SK-N-SH treated with all-trans-retinoic acid at 6 μM for 48 hours (cell line): Measurements from ENCODE around the gene IL9.

ENCODE experiments used
- ATAC-seq: fragments of 200-7000 bp; cut with Tn5 transposase; 3 replicates; pipeline ENCODE4 v1.9.1; 2020; ENCODE audit warnings: mild to moderate bottlenecking, moderate library complexity
- BACH2 ChIP-seq: fragments of 250-450 bp; sonication (Bioruptor Pico); IDR thresholded peaks from 2 replicates; pipeline ENCODE4 v1.9.0; 2021; ENCODE audit warnings: mild to moderate bottlenecking, borderline replicate concordance
- CSRNP3 ChIP-seq: fragments of 250-450 bp; sonication (Bioruptor Pico); IDR thresholded peaks from 2 replicates; pipeline ENCODE4 v1.5.1; 2021; ENCODE audit warnings: mild to moderate bottlenecking, moderate library complexity
- ESRRG ChIP-seq: fragments of 250-450 bp; sonication (Bioruptor Pico); IDR thresholded peaks from 2 replicates; pipeline ENCODE4 v1.6.1; 2021; ENCODE audit warnings: mild to moderate bottlenecking
- GLIS3 ChIP-seq: fragments of 250-450 bp; sonication (Bioruptor Pico); IDR thresholded peaks from 2 replicates; pipeline ENCODE4 v1.5.0; 2020; ENCODE audit warnings: mild to moderate bottlenecking, moderate library complexity
- ISL1 ChIP-seq: fragments of 250-450 bp; sonication (Bioruptor Pico); IDR thresholded peaks from 2 replicates; pipeline ENCODE4 v2.1.2; 2022; ENCODE audit warnings: mild to moderate bottlenecking, moderate library complexity
- OSR1 ChIP-seq: fragments of 250-450 bp; sonication (Bioruptor Pico); IDR thresholded peaks from 2 replicates; pipeline ENCODE4 v1.8.0; 2022; ENCODE audit warnings: moderate library complexity, mild to moderate bottlenecking, inconsistent platforms
- PATZ1 ChIP-seq: fragments of 250-450 bp; sonication (Bioruptor Pico); IDR thresholded peaks from 2 replicates; pipeline ENCODE4 v1.8.0; 2020; ENCODE audit warnings: mild to moderate bottlenecking, moderate library complexity, borderline replicate concordance
- PPARA ChIP-seq: fragments of 250-450 bp; sonication (Bioruptor Pico); IDR thresholded peaks from 2 replicates; pipeline ENCODE4 v1.5.0; 2020; ENCODE audit warnings: mild to moderate bottlenecking, borderline replicate concordance
- RARB ChIP-seq: fragments of 250-450 bp; sonication (Bioruptor Pico); IDR thresholded peaks from 2 replicates; pipeline ENCODE4 v1.8.0; 2021; ENCODE audit warnings: mild to moderate bottlenecking, moderate library complexity
- SNAI2 ChIP-seq: fragments of 250-450 bp; sonication (Bioruptor Pico); IDR thresholded peaks from 2 replicates; pipeline ENCODE4 v1.5.0; 2020; ENCODE audit warnings: mild to moderate bottlenecking, moderate library complexity
- TOX ChIP-seq: fragments of 250-450 bp; sonication (Bioruptor Pico); IDR thresholded peaks from 2 replicates; pipeline ENCODE4 v1.8.0; 2021; ENCODE audit warnings: mild to moderate bottlenecking, moderate library complexity, borderline replicate concordance
- TSHZ2 ChIP-seq: fragments of 250-450 bp; sonication (Bioruptor Pico); IDR thresholded peaks from 2 replicates; pipeline ENCODE4 v1.5.0; 2020; ENCODE audit warnings: mild to moderate bottlenecking, moderate library complexity
- ZFP3 ChIP-seq: fragments of 250-450 bp; sonication (Bioruptor Pico); IDR thresholded peaks from 2 replicates; pipeline ENCODE4 v1.5.0; 2020; ENCODE audit warnings: mild to moderate bottlenecking, moderate library complexity
- ZNF565 ChIP-seq: fragments of 450-650 bp; formaldehyde crosslinking; conservative IDR thresholded peaks from 2 replicates; pipeline ENCODE4 v1.5.0; 2020; ENCODE audit warnings: low read depth, mild to moderate bottlenecking, moderate library complexity
- ZNF70 ChIP-seq: fragments of 450-650 bp; formaldehyde crosslinking; IDR thresholded peaks from 2 replicates; pipeline ENCODE4 v1.5.0; 2020; ENCODE audit warnings: mild to moderate bottlenecking, moderate library complexity
- ZNF8 ChIP-seq: fragments of 450-650 bp; formaldehyde crosslinking; IDR thresholded peaks from 2 replicates; pipeline ENCODE4 v1.5.0; 2020; ENCODE audit warnings: mild to moderate bottlenecking, moderate library complexity
- TF ChIP-seq, protein P1 (sequence below): fragments of 250-450 bp; sonication (Bioruptor Pico); IDR thresholded peaks from 2 replicates; pipeline ENCODE4 v1.5.1; 2020; ENCODE audit warnings: low read depth, mild to moderate bottlenecking, moderate library complexity
- TF ChIP-seq, protein P2 (sequence below): fragments of 250-450 bp; sonication (Bioruptor Pico); IDR thresholded peaks from 2 replicates; pipeline ENCODE4 v1.8.0; 2021; ENCODE audit warnings: low read depth, mild to moderate bottlenecking, moderate library complexity, borderline replicate concordance

Gene IL9

GRCh38 chr5:135942202-135942771, 46.6 kb upstream of the IL9 start (continued):
- TF ChIP-seq ZFP3 (no peak), ZNF8 (CRISPR knock-in tag) (no peak)

- ATAC-seq: no peak
- TF ChIP-seq, protein P1, sequence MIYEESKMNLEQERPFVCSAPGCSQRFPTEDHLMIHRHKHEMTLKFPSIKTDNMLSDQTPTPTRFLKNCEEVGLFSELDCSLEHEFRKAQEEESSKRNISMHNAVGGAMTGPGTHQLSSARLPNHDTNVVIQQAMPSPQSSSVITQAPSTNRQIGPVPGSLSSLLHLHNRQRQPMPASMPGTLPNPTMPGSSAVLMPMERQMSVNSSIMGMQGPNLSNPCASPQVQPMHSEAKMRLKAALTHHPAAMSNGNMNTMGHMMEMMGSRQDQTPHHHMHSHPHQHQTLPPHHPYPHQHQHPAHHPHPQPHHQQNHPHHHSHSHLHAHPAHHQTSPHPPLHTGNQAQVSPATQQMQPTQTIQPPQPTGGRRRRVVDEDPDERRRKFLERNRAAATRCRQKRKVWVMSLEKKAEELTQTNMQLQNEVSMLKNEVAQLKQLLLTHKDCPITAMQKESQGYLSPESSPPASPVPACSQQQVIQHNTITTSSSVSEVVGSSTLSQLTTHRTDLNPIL (CRISPR knock-in tag): no peak
- TF ChIP-seq TSHZ2 (CRISPR knock-in tag) (no peak), OSR1 (CRISPR knock-in tag) (no peak), PATZ1 (CRISPR knock-in tag) (no peak), SNAI2 (CRISPR knock-in tag) (no peak), ZNF70 (CRISPR knock-in tag) (no peak), ZFP3 (no peak), ZNF8 (CRISPR knock-in tag) (no peak), BACH2 (CRISPR knock-in tag) (no peak), TOX (CRISPR knock-in tag) (no peak), PPARA (CRISPR knock-in tag) (no peak), RARB (CRISPR knock-in tag) (no peak), ZNF565 (CRISPR knock-in tag) (no peak), ESRRG (CRISPR knock-in tag) (no peak)
- TF ChIP-seq, protein P2, sequence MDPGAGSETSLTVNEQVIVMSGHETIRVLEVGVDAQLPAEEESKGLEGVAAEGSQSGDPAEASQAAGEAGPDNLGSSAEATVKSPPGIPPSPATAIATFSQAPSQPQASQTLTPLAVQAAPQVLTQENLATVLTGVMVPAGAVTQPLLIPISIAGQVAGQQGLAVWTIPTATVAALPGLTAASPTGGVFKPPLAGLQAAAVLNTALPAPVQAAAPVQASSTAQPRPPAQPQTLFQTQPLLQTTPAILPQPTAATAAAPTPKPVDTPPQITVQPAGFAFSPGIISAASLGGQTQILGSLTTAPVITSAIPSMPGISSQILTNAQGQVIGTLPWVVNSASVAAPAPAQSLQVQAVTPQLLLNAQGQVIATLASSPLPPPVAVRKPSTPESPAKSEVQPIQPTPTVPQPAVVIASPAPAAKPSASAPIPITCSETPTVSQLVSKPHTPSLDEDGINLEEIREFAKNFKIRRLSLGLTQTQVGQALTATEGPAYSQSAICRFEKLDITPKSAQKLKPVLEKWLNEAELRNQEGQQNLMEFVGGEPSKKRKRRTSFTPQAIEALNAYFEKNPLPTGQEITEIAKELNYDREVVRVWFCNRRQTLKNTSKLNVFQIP: no peak
Measured at GRCh38 chr5:135941711-135942110, 46.1 kb upstream of the IL9 start.

DNA sequence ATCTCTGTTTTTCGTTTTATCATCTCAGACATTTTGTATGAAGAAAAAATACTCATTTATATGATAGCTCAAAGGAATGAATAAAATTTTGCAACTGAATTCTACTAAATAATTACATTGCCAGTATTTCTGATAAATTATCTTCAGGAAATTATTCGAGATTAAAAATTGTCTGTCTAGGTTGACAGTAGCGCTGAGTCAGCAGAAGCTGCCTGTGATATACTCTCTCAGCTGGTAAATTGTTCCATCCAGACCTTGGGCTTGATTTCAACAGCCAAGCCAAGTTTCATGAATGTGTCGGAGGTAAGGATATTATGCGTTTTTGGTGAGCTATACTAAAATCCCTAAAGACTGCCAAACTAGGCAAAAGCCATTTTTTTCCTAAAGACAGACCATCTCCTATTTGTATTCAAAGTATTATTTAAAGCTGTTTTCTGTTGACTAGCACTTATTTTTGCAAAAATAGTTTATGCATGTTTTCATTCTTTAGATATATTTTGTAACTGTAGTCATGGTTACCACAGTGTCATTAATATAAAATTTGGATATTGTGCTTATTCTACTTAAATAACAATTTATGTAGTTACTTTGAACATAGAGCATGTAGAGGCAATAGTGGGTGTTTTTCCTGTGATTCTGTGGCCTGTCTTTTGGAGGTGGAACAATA, 41.7 kb upstream of the IL9 start:
- TF ChIP-seq, protein P2: no peak
- TF ChIP-seq, protein P1 (CRISPR knock-in tag): no peak
- no peak for TF ChIP-seq GLIS3 (CRISPR knock-in tag)
- no peak for TF ChIP-seq OSR1 (CRISPR knock-in tag)
- TF ChIP-seq ZNF8 (CRISPR knock-in tag): no peak
- no peak for TF ChIP-seq RARB (CRISPR knock-in tag)
- TF ChIP-seq TSHZ2 (CRISPR knock-in tag): no peak
- TF ChIP-seq TOX (CRISPR knock-in tag): no peak
- TF ChIP-seq ZNF565 (CRISPR knock-in tag): no peak
- TF ChIP-seq CSRNP3: no peak
- TF ChIP-seq ZNF70 (CRISPR knock-in tag): no peak
- no peak for TF ChIP-seq ISL1 (CRISPR knock-in tag)
- no peak for TF ChIP-seq SNAI2 (CRISPR knock-in tag)
- ATAC-seq: no peak
